HCT116 (cell line): ENCODE results near the gene ITM2B. TPM values are rescaled to one million over a fixed set of nuclear protein-coding genes. Genes with fewer than 3 reads are reported as not detected.
A peak's percentile ranks its signal among the peaks of the same experiment; 100 is the strongest.

Experiments used
- ATAC-seq: fragments of 200-7000 bp; cut with Tn5 transposase; 2 replicates; pipeline ENCODE4 v1.9.1; 2020; ENCODE audit warnings: mild to moderate bottlenecking, moderate library complexity
- BruUV-seq: library from RNA; stranded (reverse); fragments of 400-500 nt; replicated peaks from 2 replicates; lab custom pipeline; 2021; lab: Mats Ljungman, UMichigan
- CTCF ChIA-PET: fragments of 300-600 bp; sonication (Branson Sonifier 250); formaldehyde crosslinking; loops from one replicate; lab custom pipeline; 2021; ENCODE audit warnings: antibody characterized with exemption; lab: Charles Lee
- POLR2A ChIA-PET: fragments of 300-600, 350-600 bp; sonication (Branson Sonifier 250); formaldehyde crosslinking; loops from one replicate; lab custom pipeline; 2021; ENCODE audit warnings: antibody characterized with exemption; lab: Charles Lee
- RAD21 ChIA-PET, 2 experiments: fragments of 300-600 bp; sonication (Branson Sonifier 250); formaldehyde crosslinking; loops; one replicate each; lab custom pipeline; 2023; ENCODE audit warnings: low total read pairs in 2 of 2; ENCODE audit not compliant: uncharacterized antibody in 2 of 2, unreplicated experiment in 2 of 2, low non-redundant PET in 1 of 2; lab: Charles Lee
- DNase-seq: peaks from one replicate; pipeline ENCODE4 v3.0.0-alpha.2; 2010; ENCODE audit warnings: low read depth, low spot score
- H2AFZ ChIP-seq: fragments of 200-600 bp; shearing (Covaris generic), sonication (generic); 2 replicates; pipeline ENCODE4 v1.6.1; 2017; ENCODE audit warnings: low read depth, mixed run types, mixed read lengths, antibody characterized with exemption, low read length; ENCODE audit not compliant: poor library complexity, severe bottlenecking
- H3K27ac ChIP-seq: 2 replicates; pipeline ENCODE4 v1.5.1; 2012; ENCODE audit warnings: low read depth, low read length
- H3K27me3 ChIP-seq: fragments of 200-600 bp; sonication (generic); 2 replicates; pipeline ENCODE4 v1.6.1; 2016; ENCODE audit warnings: mixed run types, low read length, mixed read lengths; ENCODE audit not compliant: insufficient read depth
- H3K36me3 ChIP-seq, 2 experiments: fragments of 200-500 bp in 1 of 2; fragments of 200-600 bp in 1 of 2; sonication (Bioruptor generic) in 1 of 2; sonication (generic) in 1 of 2; 2 replicates each; pipeline versions ENCODE4 v1.5.1 to v1.6.1; 2014 to 2016; ENCODE audit warnings: low read length in 2 of 2, inconsistent platforms in 1 of 2, mixed read lengths in 1 of 2, mixed run types in 1 of 2; ENCODE audit not compliant: insufficient read depth in 2 of 2, control insufficient read depth in 1 of 2
- H3K4me1 ChIP-seq, 2 experiments: fragments of 200-600 bp in 1 of 2; sonication (generic) in 1 of 2; 2 replicates each; pipeline versions ENCODE4 v1.5.1 to v1.6.1; 2012 to 2017; ENCODE audit warnings: low read length in 2 of 2, inconsistent platforms in 1 of 2, mild to moderate bottlenecking in 1 of 2, mixed read lengths in 1 of 2, mixed run types in 1 of 2, moderate library complexity in 1 of 2; ENCODE audit not compliant: insufficient read depth in 2 of 2, control insufficient read depth in 1 of 2
- H3K4me2 ChIP-seq: fragments of 200-600 bp; sonication (generic); 2 replicates; pipeline ENCODE4 v1.6.1; 2017; ENCODE audit warnings: mixed run types, low read length, mixed read lengths
- H3K4me3 ChIP-seq, 2 experiments: fragments of 200-600 bp in 1 of 2; sonication (generic) in 1 of 2; replicated peaks in 1 of 2; 2 replicates each; pipeline ENCODE4 v1.5.1; 2011 to 2016; ENCODE audit warnings: low read length in 2 of 2, control low read depth in 1 of 2, low read depth in 1 of 2, mild to moderate bottlenecking in 1 of 2, mixed read lengths in 1 of 2, mixed run types in 1 of 2
- H3K79me2 ChIP-seq: fragments of 200-600 bp; sonication (generic); 2 replicates; pipeline ENCODE4 v1.6.1; 2017; ENCODE audit warnings: mild to moderate bottlenecking, mixed run types, low read length, moderate library complexity, mixed read lengths; ENCODE audit not compliant: insufficient read depth
- H3K9ac ChIP-seq: fragments of 200-600 bp; sonication (generic); 2 replicates; pipeline ENCODE4 v1.6.1; 2016; ENCODE audit warnings: low read length, mixed read lengths
- H3K9me2 ChIP-seq: fragments of 200-600 bp; sonication (generic), shearing (Covaris generic); 2 replicates; pipeline ENCODE4 v1.6.1; 2017; ENCODE audit warnings: mixed run types, mild to moderate bottlenecking, moderate library complexity; ENCODE audit not compliant: insufficient read depth
- H3K9me3 ChIP-seq, 2 experiments: fragments of 200-500 bp in 1 of 2; fragments of 200-600 bp in 1 of 2; sonication (Bioruptor generic) in 1 of 2; sonication (generic) in 1 of 2; 2 replicates each; pipeline ENCODE4 v1.6.1; 2014 to 2017; ENCODE audit warnings: low read length in 2 of 2, mixed read lengths in 2 of 2, inconsistent platforms in 1 of 2, low read depth in 1 of 2, mild to moderate bottlenecking in 1 of 2, mixed run types in 1 of 2, moderate library complexity in 1 of 2; ENCODE audit not compliant: control insufficient read depth in 1 of 2, insufficient read depth in 1 of 2
- H4K20me1 ChIP-seq: fragments of 200-600 bp; sonication (generic), shearing (Covaris generic); 2 replicates; pipeline ENCODE4 v1.6.1; 2017; ENCODE audit warnings: mixed run types, mild to moderate bottlenecking, moderate library complexity; ENCODE audit not compliant: insufficient read depth
- CBX3 ChIP-seq: IDR thresholded peaks from 2 replicates; pipeline ENCODE4 v1.6.1; 2012; ENCODE audit warnings: low read depth
- CEBPB ChIP-seq: IDR thresholded peaks from 2 replicates; pipeline ENCODE4 v1.6.1; 2012; ENCODE audit warnings: low read depth
- ELF1 ChIP-seq: IDR thresholded peaks from 2 replicates; pipeline ENCODE4 v1.6.1; 2012; ENCODE audit warnings: low read depth, borderline replicate concordance
- EZH2phosphoT487 ChIP-seq: fragments of 200-600 bp; IDR thresholded peaks from 2 replicates; pipeline ENCODE4 v1.6.1; 2018; ENCODE audit warnings: antibody characterized with exemption, borderline replicate concordance
- FOSL1 ChIP-seq: IDR thresholded peaks from 2 replicates; pipeline ENCODE4 v1.6.1; 2012; ENCODE audit warnings: low read depth
- MAX ChIP-seq: IDR thresholded peaks from 2 replicates; pipeline ENCODE4 v1.6.1; 2012
- RAD21 ChIP-seq: IDR thresholded peaks from 2 replicates; pipeline ENCODE4 v1.6.1; 2012; ENCODE audit warnings: low read depth, mild to moderate bottlenecking
- REST ChIP-seq: IDR thresholded peaks from 2 replicates; pipeline ENCODE4 v1.6.1; 2012; ENCODE audit warnings: low read depth
- SIN3A ChIP-seq: IDR thresholded peaks from 2 replicates; pipeline ENCODE4 v1.6.1; 2012; ENCODE audit warnings: low read depth
- SP1 ChIP-seq: IDR thresholded peaks from 2 replicates; pipeline ENCODE4 v1.6.1; 2012; ENCODE audit warnings: low read depth
- ZBTB33 ChIP-seq: IDR thresholded peaks from 2 replicates; pipeline ENCODE4 v1.6.1; 2011; ENCODE audit warnings: mild to moderate bottlenecking, low read length, moderate library complexity; ENCODE audit not compliant: insufficient replicate concordance; ENCODE audit errors: extremely low read depth
- ZFX ChIP-seq: fragments of 450-650 bp; IDR thresholded peaks from 2 replicates; pipeline ENCODE4 v1.6.1; 2017
- ZNF274 ChIP-seq: fragments of 200-500 bp; sonication (Bioruptor generic); IDR thresholded peaks from 2 replicates; pipeline ENCODE4 v1.6.1; 2014; ENCODE audit warnings: mild to moderate bottlenecking, low read depth, low read length, inconsistent platforms
- intact Hi-C: fragments of 100-400 bp; cut with micrococcal nuclease; formaldehyde crosslinking; loops from 2 replicates; pipeline ENCODE4 v1.10.0; 2022
- total RNA-seq: library from RNA; stranded (reverse); gene quantifications from one replicate; pipeline ENCODE4 v1.2.1, GENCODE V29; 2021; ENCODE audit not compliant: unreplicated experiment

The ITM2B gene
- total RNA-seq, 1 experiment from 2014 or later = 124 TPM

- TF ChIP-seq REST (no peak), EZH2phosphoT487 (no peak), MAX (peak; percentile 59), SP1 (peak; percentile 32; the same call in 1 of the 2 replicates), CBX3 (no peak), SIN3A (peak; percentile 82), RAD21 (0 out of 2 replicates have a peak, but pooled peaks have one; percentile 3), ZNF274 (no peak)
Observed at GRCh38 chr13:48303359-48304142, 70.5 kb downstream of the ITM2B start, which contains the start of gene RB1 (continued).

- peak overlapping the region; percentile 73 to 96 for H3K4me3 ChIP-seq
- H3K9me2 ChIP-seq = no peaks in the 10 kb centered on the region
- no peaks in the 10 kb centered on the region for H3K9me3 ChIP-seq
- peak overlapping the region; percentile 90 for H3K4me2 ChIP-seq
- H3K36me3 ChIP-seq = no peaks in the 10 kb centered on the region
- H3K4me1 ChIP-seq = peaks cover 11 to 13% of the 10 kb centered on the region in 2 experiments; a peak in 3 of 4 replicates
- H2AFZ ChIP-seq = no peak overlapping the region
- ChIA-PET POLR2A (no interaction called here), RAD21 (no interaction called here), CTCF (no interaction called here)
- DNase-seq = no peak
- intact Hi-C loops = loop anchor here (5.0 to 10.0 kb wide), 2 partner anchors 177 to 210 kb away; partner anchors contain the start of gene MED4
- TSS peak; percentile 64 for BruUV-seq
- peak overlapping the region; percentile 91 for H3K27ac ChIP-seq
- H3K9ac ChIP-seq = peak overlapping the region; percentile 85
- no peaks in the 10 kb centered on the region for H3K27me3 ChIP-seq
- H4K20me1 ChIP-seq = no peaks in the 10 kb centered on the region
- peaks cover 34% of the 10 kb centered on the region for H3K79me2 ChIP-seq
- ATAC-seq = no peak
- no peak for TF ChIP-seq ZNF274
- no peak for TF ChIP-seq ZFX
- no peak for TF ChIP-seq CEBPB
- TF ChIP-seq FOSL1 = no peak
- TF ChIP-seq ELF1 = no peak
- no peak for TF ChIP-seq SIN3A
- no peak for TF ChIP-seq MAX
- no peak for TF ChIP-seq RAD21
- no peak for TF ChIP-seq EZH2phosphoT487
- TF ChIP-seq ZBTB33 = no peak
Observed at GRCh38 chr13:48304143-48304876, 71.3 kb downstream of the ITM2B start.
